ENCODE data around the gene ASB6.

GRCh38 chr9:129656795-129657390 is 14.9 kb upstream of the ASB6 start:
- TF ChIP-seq, protein P1, sequence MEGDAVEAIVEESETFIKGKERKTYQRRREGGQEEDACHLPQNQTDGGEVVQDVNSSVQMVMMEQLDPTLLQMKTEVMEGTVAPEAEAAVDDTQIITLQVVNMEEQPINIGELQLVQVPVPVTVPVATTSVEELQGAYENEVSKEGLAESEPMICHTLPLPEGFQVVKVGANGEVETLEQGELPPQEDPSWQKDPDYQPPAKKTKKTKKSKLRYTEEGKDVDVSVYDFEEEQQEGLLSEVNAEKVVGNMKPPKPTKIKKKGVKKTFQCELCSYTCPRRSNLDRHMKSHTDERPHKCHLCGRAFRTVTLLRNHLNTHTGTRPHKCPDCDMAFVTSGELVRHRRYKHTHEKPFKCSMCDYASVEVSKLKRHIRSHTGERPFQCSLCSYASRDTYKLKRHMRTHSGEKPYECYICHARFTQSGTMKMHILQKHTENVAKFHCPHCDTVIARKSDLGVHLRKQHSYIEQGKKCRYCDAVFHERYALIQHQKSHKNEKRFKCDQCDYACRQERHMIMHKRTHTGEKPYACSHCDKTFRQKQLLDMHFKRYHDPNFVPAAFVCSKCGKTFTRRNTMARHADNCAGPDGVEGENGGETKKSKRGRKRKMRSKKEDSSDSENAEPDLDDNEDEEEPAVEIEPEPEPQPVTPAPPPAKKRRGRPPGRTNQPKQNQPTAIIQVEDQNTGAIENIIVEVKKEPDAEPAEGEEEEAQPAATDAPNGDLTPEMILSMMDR (IDR thresholded peaks at IDR 0.05; ENCODE audit: low read depth, low read length, missing input control) = no peak
- TF ChIP-seq TAF1 (conservative IDR thresholded peaks at IDR 0.05) = no peak
- TF ChIP-seq, protein P2, sequence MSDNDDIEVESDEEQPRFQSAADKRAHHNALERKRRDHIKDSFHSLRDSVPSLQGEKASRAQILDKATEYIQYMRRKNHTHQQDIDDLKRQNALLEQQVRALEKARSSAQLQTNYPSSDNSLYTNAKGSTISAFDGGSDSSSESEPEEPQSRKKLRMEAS (IDR thresholded peaks at IDR 0.05) = no peak
- no peak for TF ChIP-seq RAD21 (IDR thresholded peaks at IDR 0.05)
- no peak for TF ChIP-seq SP1 (IDR thresholded peaks at IDR 0.05)
- TF ChIP-seq, protein P3, sequence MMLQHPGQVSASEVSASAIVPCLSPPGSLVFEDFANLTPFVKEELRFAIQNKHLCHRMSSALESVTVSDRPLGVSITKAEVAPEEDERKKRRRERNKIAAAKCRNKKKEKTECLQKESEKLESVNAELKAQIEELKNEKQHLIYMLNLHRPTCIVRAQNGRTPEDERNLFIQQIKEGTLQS (IDR thresholded peaks at IDR 0.05) = no peak
- TF ChIP-seq, protein P4, sequence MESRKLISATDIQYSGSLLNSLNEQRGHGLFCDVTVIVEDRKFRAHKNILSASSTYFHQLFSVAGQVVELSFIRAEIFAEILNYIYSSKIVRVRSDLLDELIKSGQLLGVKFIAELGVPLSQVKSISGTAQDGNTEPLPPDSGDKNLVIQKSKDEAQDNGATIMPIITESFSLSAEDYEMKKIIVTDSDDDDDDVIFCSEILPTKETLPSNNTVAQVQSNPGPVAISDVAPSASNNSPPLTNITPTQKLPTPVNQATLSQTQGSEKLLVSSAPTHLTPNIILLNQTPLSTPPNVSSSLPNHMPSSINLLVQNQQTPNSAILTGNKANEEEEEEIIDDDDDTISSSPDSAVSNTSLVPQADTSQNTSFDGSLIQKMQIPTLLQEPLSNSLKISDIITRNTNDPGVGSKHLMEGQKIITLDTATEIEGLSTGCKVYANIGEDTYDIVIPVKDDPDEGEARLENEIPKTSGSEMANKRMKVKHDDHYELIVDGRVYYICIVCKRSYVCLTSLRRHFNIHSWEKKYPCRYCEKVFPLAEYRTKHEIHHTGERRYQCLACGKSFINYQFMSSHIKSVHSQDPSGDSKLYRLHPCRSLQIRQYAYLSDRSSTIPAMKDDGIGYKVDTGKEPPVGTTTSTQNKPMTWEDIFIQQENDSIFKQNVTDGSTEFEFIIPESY (IDR thresholded peaks at IDR 0.05) = no peak
- TF ChIP-seq EGR1 (IDR thresholded peaks at IDR 0.05; ENCODE audit: low read depth in 2 of 2) = no peak

Data from liver (tissue), 3 donors.